Endothelial cell of umbilical vein (primary cell): Measurements from ENCODE around the gene RBKS. TPM values are rescaled to one million over a fixed set of nuclear protein-coding genes. Genes with fewer than 3 reads are reported as not detected.

Source experiments
- BruUV-seq: library from RNA; stranded (reverse); fragments of 400-500 nt; replicated peaks from 2 replicates; lab custom pipeline; 2021; lab: Mats Ljungman, UMichigan
- CTCF ChIA-PET: fragments of 300-600, 350-600 bp; sonication (Branson Sonifier 250); formaldehyde crosslinking; loops from one replicate; lab custom pipeline; 2021; ENCODE audit warnings: antibody characterized with exemption, inconsistent platforms; lab: Charles Lee
- POLR2A ChIA-PET: fragments of 300-600, 350-600 bp; sonication (Branson Sonifier 250); formaldehyde crosslinking; loops from one replicate; lab custom pipeline; 2021; ENCODE audit warnings: antibody characterized with exemption, inconsistent platforms; lab: Charles Lee
- DNase-seq: peaks from one replicate; pipeline ENCODE4 v3.0.0-alpha.2; 2011; ENCODE audit warnings: low read depth, low spot score
- FAIRE-seq: peaks from 2 replicates; lab custom pipeline; 2011; peaks lifted over from hg19 to GRCh38; lab: Jason Lieb, UNC
- H2AFZ ChIP-seq: 2 replicates; pipeline ENCODE4 v1.6.0; 2012; ENCODE audit warnings: low read depth, low read length, control low read depth, inconsistent platforms
- H3K27ac ChIP-seq: 2 replicates; pipeline ENCODE4 v1.5.1; 2011; ENCODE audit warnings: low read depth, mild to moderate bottlenecking, control low read depth, low read length, moderate library complexity; ENCODE audit not compliant: insufficient read depth
- H3K27me3 ChIP-seq, 2 experiments: 2 replicates each; pipeline versions ENCODE4 v1.6.0 to v1.6.1; 2011; ENCODE audit warnings: low read length in 2 of 2, mixed read lengths in 1 of 2; ENCODE audit not compliant: control insufficient read depth in 2 of 2, insufficient read depth in 2 of 2
- H3K36me3 ChIP-seq, 2 experiments: 2 replicates in 1 of 2; 3 replicates in 1 of 2; pipeline ENCODE4 v1.5.1; 2011; ENCODE audit warnings: low read length in 2 of 2, mild to moderate bottlenecking in 1 of 2, moderate library complexity in 1 of 2; ENCODE audit not compliant: control insufficient read depth in 2 of 2, insufficient read depth in 2 of 2; ENCODE audit errors: extremely low read depth in 1 of 2
- H3K4me1 ChIP-seq: 3 replicates; pipeline ENCODE4 v1.5.1; 2011; ENCODE audit warnings: mild to moderate bottlenecking, low read length; ENCODE audit not compliant: control insufficient read depth, insufficient read depth; ENCODE audit errors: extremely low read depth
- H3K4me2 ChIP-seq: 2 replicates; pipeline ENCODE4 v1.6.1; 2011; ENCODE audit warnings: low read length, control low read depth, mixed read lengths; ENCODE audit not compliant: insufficient read depth
- H3K4me3 ChIP-seq, 3 experiments: fragments of 200-600 bp in 1 of 3; sonication (generic), shearing (Covaris generic) in 1 of 3; replicated peaks in 1 of 3; 2 replicates each; pipeline ENCODE4 v1.5.1; 2011 to 2016; ENCODE audit warnings: control low read depth in 3 of 3, low read length in 3 of 3, mild to moderate bottlenecking in 2 of 3, inconsistent platforms in 1 of 3, low read depth in 1 of 3, moderate library complexity in 1 of 3; ENCODE audit not compliant: insufficient read depth in 1 of 3
- H3K79me2 ChIP-seq: 2 replicates; pipeline ENCODE4 v1.6.0; 2012; ENCODE audit warnings: low read length, inconsistent platforms; ENCODE audit not compliant: control insufficient read depth, insufficient read depth
- H3K9ac ChIP-seq: replicated peaks from 2 replicates; pipeline ENCODE3; 2011; ENCODE audit warnings: low read length, control low read depth; ENCODE audit not compliant: insufficient read depth; ENCODE audit errors: extremely low read depth
- H3K9me1 ChIP-seq: replicated peaks from 3 replicates; pipeline ENCODE4 v1.6.0; 2011; ENCODE audit warnings: mild to moderate bottlenecking, low read length; ENCODE audit not compliant: control insufficient read depth, insufficient read depth; ENCODE audit errors: extremely low read depth
- H3K9me3 ChIP-seq: replicated peaks from 2 replicates; pipeline ENCODE4 v1.5.1; 2012; ENCODE audit warnings: low read length, inconsistent platforms; ENCODE audit not compliant: control insufficient read depth, insufficient read depth
- H4K20me1 ChIP-seq: replicated peaks from 2 replicates; pipeline ENCODE3; 2011; ENCODE audit warnings: mild to moderate bottlenecking, low read length; ENCODE audit not compliant: control insufficient read depth, insufficient read depth; ENCODE audit errors: extremely low read depth
- CTCF ChIP-seq, 2 donors: IDR thresholded peaks; 1 replicate in 1 of 2; 2 replicates in 1 of 2; pipeline ENCODE4 v1.5.1; 2011; ENCODE audit warnings: low read length in 2 of 2, mild to moderate bottlenecking in 2 of 2, moderate library complexity in 2 of 2, control low read depth in 1 of 2, inconsistent platforms in 1 of 2, low read depth in 1 of 2; ENCODE audit not compliant: insufficient read depth in 1 of 2; ENCODE audit errors: extremely low read depth in 1 of 2
- EZH2 ChIP-seq: IDR thresholded peaks from 2 replicates; pipeline ENCODE4 v1.6.1; 2012; ENCODE audit warnings: borderline replicate concordance, low read depth, mild to moderate bottlenecking, moderate library complexity, low read length, inconsistent platforms; ENCODE audit not compliant: severe bottlenecking
- GATA2 ChIP-seq: IDR thresholded peaks from 2 replicates; pipeline ENCODE4 v1.7.0; 2011; ENCODE audit warnings: low read depth, mild to moderate bottlenecking, moderate library complexity, mixed read lengths, low read length; ENCODE audit not compliant: insufficient read length, insufficient read depth
- MYC ChIP-seq: IDR thresholded peaks from one replicate; pipeline ENCODE4 v1.6.1; 2011; ENCODE audit warnings: mild to moderate bottlenecking, low read depth, low read length
- POLR2A ChIP-seq: IDR thresholded peaks from 2 replicates; pipeline ENCODE4 v1.6.1; 2012; ENCODE audit warnings: low read depth, mild to moderate bottlenecking, control low read depth, low read length
- dilution Hi-C: fragments of 300-500 bp; cut with MboI; formaldehyde crosslinking; loops from one replicate; pipeline ENCODE4 v1.15.0; 2019; ENCODE audit warnings: low sequenced_read_pairs; ENCODE audit not compliant: extremely low pct_ligation_motif_present
- intact Hi-C: fragments of 100-400 bp; cut with micrococcal nuclease; formaldehyde crosslinking; loops from one replicate; pipeline ENCODE4 v1.10.0; 2022
- polyA plus RNA-seq, 4 experiments: library from polyadenylated mRNA; depleted of rRNA in 3 of 4; stranded (reverse) in 3 of 4; unstranded in 1 of 4; fragments of >200 nt; gene quantifications; 2 replicates each; pipeline versions ENCODE4 v1.2.1 to v1.2.3, GENCODE V29; 2011 to 2012; ENCODE audit warnings: missing spikeins in 1 of 4
- total RNA-seq: library from RNA; stranded (reverse); gene quantifications from 2 replicates; pipeline ENCODE4 v1.2.3, GENCODE V29; 2021

RBKS gene
- total and polyA plus RNA-seq, 2 donors (not counting 3 experiments of a cell fraction or from before 2014, with no cell fraction given): 0.64 to 1.8 TPM

- no peak overlapping the region for H3K4me2 ChIP-seq
- no peaks in the 10 kb centered on the region for H3K79me2 ChIP-seq
- no peak overlapping the region for H3K27ac ChIP-seq
- no peak for TF ChIP-seq MYC
- no peak for TF ChIP-seq EZH2
- no peak for TF ChIP-seq CTCF (IDR thresholded peaks at IDR 0.05; ENCODE audit: extremely low read depth in 1 of 2, insufficient read depth in 1 of 2, low read depth in 1 of 2, low read length in 2 of 2)
- BruUV-seq: no TSS peak
- H3K9ac ChIP-seq: no peak overlapping the region
- no peaks in the 10 kb centered on the region for H3K9me3 ChIP-seq
- H4K20me1 ChIP-seq: no peaks in the 10 kb centered on the region
- no peak overlapping the region for H3K4me3 ChIP-seq
- no peaks in the 10 kb centered on the region for H3K36me3 ChIP-seq
- H3K4me1 ChIP-seq: peaks cover 4% of the 10 kb centered on the region
- intact Hi-C loops: no loop called here
- POLR2A ChIA-PET: no interaction called here
- DNase-seq (no peak), FAIRE-seq (no peak)
- dilution Hi-C loops: no loop called here
- CTCF ChIA-PET: interaction anchor here (1.6 kb wide), 1 partner anchor 14 kb away, joined by 3 read pairs; no protein-coding TSS in a partner anchor
- H3K27me3 ChIP-seq: no peaks in the 10 kb centered on the region
- no peak overlapping the region for H2AFZ ChIP-seq
- no peaks in the 10 kb centered on the region for H3K9me1 ChIP-seq
Measured at GRCh38 chr2:27907547-27907946, 17.4 kb upstream of the RBKS start.

- dilution Hi-C loops (no loop called here), intact Hi-C loops (no loop called here)
- POLR2A ChIA-PET: no interaction called here
- DNase-seq: no peak
- no peak overlapping the region for H3K4me2 ChIP-seq
- H3K9me3 ChIP-seq: no peaks in the 10 kb centered on the region
- H4K20me1 ChIP-seq: no peaks in the 10 kb centered on the region
- no peaks in the 10 kb centered on the region for H3K36me3 ChIP-seq
- no peak for TF ChIP-seq GATA2
- TF ChIP-seq POLR2A: no peak
- TF ChIP-seq CTCF (IDR thresholded peaks at IDR 0.05; ENCODE audit: extremely low read depth in 1 of 2, insufficient read depth in 1 of 2, low read depth in 1 of 2, low read length in 2 of 2): no peak
- CTCF ChIA-PET: no interaction called here
- H3K79me2 ChIP-seq: no peaks in the 10 kb centered on the region
- H3K4me3 ChIP-seq: no peak overlapping the region
- no peak overlapping the region for H3K27ac ChIP-seq
- H3K27me3 ChIP-seq: no peaks in the 10 kb centered on the region
- no TSS peak for BruUV-seq
- no peak overlapping the region for H2AFZ ChIP-seq
- peaks cover 4% of the 10 kb centered on the region for H3K4me1 ChIP-seq
- no peaks in the 10 kb centered on the region for H3K9me1 ChIP-seq
- no peak overlapping the region for H3K9ac ChIP-seq
- no peak for FAIRE-seq
Measured at GRCh38 chr2:27906074-27906473, 15.9 kb upstream of the RBKS start.
